GM10266 (cell line): Measurements from ENCODE around the gene GNAZ.

ENCODE experiments used
- DNase-seq: peaks from one replicate; pipeline ENCODE4 v3.0.0; 2012; ENCODE audit errors: extremely low spot score
- TF ChIP-seq, protein P1 (sequence below): IDR thresholded peaks from 2 replicates; pipeline ENCODE4 v1.5.1; 2012; ENCODE audit warnings: mild to moderate bottlenecking, low read depth; ENCODE audit not compliant: control insufficient read depth, insufficient read depth; ENCODE audit errors: missing control alignments

GNAZ gene

DNA sequence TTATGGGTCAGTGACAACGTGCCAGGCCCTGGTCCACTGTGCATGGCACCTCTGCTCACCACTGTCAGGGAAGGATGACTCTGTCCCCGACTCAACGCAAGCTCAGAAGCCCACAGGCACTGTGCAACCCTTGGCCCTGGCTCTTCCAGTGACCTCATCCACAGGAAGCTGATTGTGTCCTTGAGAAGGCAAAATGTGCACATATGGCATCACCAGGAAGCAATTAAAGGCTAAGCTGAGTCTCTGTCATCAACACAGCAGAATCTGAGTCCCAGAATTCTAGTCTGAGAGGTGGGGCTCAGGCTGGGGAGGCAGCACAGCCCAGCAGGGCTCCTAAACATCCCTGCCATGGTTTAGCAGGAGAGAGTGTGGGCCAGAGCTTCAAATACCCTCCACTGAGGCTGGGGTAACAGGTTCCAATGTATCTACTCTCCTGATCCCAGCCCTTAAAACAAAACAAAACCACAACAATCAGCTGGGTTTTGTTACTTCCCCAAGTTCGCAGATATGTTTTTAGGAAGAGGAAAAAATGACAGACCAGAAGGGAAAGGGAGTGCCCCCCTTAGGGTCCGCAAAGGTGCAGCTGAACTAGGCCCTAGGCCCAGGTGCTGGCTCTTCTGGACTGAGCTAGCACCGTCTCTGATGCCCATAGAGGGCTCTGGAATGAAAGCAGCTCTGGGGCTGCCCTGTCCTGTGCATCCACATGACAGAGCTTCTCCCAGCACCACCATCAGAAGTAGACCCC, 33.5 kb upstream of the GNAZ start:
- DNase-seq, result no peak
- TF ChIP-seq, protein P1, sequence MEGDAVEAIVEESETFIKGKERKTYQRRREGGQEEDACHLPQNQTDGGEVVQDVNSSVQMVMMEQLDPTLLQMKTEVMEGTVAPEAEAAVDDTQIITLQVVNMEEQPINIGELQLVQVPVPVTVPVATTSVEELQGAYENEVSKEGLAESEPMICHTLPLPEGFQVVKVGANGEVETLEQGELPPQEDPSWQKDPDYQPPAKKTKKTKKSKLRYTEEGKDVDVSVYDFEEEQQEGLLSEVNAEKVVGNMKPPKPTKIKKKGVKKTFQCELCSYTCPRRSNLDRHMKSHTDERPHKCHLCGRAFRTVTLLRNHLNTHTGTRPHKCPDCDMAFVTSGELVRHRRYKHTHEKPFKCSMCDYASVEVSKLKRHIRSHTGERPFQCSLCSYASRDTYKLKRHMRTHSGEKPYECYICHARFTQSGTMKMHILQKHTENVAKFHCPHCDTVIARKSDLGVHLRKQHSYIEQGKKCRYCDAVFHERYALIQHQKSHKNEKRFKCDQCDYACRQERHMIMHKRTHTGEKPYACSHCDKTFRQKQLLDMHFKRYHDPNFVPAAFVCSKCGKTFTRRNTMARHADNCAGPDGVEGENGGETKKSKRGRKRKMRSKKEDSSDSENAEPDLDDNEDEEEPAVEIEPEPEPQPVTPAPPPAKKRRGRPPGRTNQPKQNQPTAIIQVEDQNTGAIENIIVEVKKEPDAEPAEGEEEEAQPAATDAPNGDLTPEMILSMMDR, result no peak

DNA sequence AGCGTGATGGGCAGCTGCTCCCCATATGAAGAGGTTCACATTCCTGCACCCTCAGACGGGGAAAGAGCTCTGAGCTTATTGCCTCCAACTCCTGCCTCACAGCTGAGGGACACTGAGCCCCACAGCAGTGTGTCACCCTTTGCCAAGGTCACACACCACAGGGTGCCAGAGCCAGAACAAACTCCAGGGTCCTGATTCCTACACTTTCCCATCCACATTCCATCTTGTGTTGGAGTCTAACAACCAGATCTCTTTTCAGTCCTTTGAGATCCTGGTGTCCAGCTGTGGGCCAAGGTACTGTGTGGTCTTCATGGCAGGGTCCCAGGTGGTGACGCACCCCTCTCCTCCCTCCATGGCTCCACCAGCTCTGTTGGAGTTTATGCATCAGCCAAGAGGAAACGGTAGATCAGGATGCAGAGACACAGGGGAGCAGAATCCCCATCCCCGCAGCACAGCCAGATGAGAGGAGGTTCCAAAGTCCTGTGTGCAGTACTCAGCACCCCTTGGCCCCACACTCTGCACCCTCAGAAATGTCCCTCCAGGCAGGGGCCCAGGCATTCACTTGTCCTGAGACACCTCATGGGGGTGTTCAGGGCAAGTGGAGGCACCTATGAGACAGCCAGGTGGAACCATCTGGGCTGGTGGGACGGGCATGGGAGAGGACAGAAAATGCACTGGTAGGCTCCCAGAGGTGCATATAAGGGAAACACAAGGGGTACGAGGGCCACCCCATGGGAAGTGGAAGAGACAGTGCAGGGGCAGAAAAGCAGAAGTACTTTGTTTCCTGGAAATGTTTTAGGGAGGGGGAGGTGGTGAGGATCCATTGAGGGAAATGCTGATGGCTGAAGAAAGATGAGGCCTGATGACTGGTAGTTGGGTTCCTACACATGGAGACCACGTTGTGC, 32.6 kb upstream of the GNAZ start:
- DNase-seq, result no peak
- TF ChIP-seq, protein P1, result no peak

DNA sequence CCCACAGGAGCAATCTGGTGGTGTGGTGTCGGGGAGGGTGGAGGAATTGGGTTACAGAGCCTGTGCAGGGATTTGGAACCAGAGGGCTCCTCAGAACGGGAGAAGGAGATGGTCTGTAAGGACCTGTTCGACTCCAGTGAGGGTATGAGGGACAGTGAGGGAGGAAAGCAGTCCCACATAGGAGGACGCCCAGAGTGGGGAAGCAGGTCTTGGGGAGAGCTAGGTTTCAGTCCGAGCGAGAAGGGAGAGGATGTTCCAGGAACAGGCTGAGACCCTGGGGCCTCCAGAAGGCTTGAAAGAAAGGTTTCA, 32.0 kb upstream of the GNAZ start:
- DNase-seq, result no peak
- TF ChIP-seq, protein P1, result no peak

DNA sequence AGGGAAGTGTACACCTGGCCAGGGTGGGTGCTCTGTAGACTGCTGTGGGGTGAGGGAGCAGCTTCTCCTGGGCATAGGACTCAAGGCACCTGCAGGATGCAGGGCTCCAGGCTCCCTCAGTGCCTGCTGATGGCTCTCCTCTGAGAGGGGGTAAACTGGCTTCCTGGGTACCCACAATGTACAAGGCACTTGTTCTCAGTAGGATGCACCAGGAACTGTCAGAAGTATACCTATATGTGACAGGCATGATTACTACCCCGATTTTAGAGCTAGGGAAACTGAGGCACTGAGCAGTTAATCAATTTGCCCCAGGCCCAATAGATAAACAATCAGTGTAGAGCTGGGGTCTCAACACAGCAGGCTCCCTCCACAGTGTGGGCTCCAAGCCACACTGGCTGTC, 31.4 kb upstream of the GNAZ start:
- TF ChIP-seq, protein P1, result no peak
- DNase-seq, result no peak

DNA sequence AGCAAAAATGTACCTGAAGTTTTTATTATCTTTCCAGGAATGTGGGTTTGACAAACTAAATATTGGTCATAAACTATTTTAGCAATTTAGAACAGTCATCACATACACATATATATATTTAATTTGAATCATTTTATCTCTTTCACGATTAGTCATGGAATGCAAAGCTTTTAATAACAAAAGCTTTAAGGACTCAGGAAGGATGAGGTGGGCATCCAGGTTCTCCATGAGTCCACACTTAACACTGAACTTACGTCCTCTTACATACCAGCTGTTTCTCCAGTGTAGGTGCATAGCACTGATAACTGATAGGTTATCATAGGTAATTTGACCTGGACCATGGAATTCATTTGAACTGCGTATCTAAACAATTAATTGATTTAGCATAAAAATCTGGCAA, 28.1 kb upstream of the GNAZ start:
- TF ChIP-seq, protein P1, result no peak
- no peak for DNase-seq

DNA sequence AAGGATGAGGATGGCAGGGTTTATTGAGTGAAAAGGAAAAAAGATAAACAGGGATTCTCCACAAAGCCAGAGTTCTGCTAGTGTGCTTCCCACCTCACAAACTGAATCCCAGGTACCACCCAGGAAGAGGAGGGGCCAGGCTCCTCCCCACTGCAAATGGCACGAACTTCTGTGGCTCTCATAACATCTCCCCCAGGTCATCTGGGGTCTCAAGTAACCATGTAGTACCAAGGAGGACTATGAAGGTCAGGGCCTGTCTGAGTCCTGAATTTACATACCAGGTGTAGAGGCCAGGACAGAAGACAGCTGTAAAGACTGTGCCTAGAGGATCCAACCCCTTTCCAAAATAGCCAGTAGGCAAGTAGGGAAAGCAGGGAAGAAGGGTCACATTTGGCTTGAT, 25.7 kb upstream of the GNAZ start:
- TF ChIP-seq, protein P1, result no peak
- no peak for DNase-seq

DNA sequence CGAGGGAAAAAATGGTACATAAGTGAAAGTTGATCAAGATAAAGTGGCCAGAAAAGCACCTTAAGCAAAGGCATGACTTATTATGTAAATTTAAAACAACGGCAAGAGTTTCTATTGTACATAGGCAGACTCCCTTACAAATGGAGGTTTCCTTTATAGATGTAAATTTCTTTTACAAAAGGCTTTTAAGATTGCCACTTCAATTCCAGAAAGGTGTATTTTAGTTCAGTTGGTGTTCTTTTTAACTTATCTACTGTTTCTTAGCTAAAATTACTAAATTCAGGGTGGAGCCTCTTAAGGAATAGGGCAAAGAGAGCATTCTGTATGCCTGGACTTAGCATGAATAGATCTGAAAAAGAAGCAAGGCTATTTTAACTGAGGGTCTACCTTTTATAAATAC, 24.9 kb upstream of the GNAZ start:
- no peak for DNase-seq
- TF ChIP-seq, protein P1, result no peak
